ENCODE measurements around the gene P2RY11.
A peak's percentile ranks its signal among the peaks of the same experiment; 100 is the strongest.

The P2RY11 gene

DNA sequence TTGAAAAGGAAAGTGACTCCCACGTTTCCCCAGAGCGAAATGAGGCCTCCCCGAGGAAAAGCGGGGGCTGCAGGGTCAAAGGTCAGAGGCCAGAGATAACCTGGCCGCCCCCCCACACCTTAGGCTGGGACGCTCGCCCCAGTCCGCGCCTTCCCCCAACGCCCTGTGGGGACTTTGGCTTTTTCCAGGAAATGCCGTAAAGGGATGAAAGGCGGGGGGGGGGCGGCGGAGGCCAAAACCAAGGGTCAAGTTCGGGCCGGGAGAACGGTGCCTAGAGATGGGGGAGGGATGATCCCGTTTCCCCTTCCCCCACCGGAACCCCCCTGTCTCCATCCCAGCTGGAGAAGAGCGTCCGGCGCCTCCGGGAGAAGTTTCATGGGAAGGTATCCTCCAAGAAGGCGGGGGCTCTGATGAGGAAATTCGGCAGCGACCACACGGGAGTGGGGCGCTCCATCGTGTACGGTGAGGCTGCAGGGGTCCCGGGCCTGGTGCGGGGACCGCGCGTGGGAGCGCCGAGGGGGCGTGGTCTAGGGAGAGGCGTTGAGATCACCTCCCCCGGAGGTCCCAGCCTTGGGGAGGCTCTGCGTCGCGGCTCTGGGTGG lies 24.8 kb upstream of the P2RY11 start:
- no peak for DNase-seq (ENCODE audit: low read depth)
- TF ChIP-seq, protein P1, sequence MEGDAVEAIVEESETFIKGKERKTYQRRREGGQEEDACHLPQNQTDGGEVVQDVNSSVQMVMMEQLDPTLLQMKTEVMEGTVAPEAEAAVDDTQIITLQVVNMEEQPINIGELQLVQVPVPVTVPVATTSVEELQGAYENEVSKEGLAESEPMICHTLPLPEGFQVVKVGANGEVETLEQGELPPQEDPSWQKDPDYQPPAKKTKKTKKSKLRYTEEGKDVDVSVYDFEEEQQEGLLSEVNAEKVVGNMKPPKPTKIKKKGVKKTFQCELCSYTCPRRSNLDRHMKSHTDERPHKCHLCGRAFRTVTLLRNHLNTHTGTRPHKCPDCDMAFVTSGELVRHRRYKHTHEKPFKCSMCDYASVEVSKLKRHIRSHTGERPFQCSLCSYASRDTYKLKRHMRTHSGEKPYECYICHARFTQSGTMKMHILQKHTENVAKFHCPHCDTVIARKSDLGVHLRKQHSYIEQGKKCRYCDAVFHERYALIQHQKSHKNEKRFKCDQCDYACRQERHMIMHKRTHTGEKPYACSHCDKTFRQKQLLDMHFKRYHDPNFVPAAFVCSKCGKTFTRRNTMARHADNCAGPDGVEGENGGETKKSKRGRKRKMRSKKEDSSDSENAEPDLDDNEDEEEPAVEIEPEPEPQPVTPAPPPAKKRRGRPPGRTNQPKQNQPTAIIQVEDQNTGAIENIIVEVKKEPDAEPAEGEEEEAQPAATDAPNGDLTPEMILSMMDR (IDR thresholded peaks at IDR 0.05; ENCODE audit: low read length, missing control alignments): no peak
- peak overlapping the region; percentile 95 for H3K4me3 ChIP-seq (replicated peaks; ENCODE audit: low read depth, low read length)

DNA sequence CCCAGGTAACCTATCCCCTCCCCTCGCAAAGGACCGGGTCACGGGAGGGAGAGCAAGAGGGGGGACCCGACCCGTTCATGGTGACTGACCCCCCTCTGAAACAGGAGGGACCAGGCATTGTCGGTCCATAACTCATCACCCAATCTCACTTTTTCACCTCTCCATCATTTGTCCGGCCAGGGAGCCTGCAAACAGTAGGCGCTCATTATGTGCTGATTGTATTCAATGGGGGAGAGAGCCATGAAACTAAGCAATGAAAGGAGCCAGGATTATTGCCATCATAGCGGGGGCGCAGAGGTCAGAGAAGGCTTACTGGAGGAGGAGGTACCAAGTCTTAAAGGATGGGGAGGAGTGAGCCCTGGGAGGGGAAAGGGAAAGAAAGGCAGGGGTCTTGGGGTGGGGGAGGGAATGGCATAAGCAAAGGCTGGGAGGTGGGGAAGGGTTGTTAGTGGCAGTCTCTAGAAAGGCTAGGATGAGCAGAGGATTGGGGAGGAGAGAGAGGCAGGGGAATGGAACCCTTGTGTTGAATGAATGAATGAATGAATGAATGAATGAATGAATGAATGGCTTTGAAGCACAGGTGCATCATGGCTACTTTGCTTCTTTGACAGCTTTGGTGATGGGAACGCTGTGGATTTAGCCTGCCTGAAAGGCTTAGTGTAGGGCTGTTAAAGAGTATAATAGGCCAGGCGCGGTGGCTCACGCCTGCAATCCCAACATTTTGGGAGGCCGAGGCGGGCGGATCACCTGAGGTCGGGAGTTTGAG lies 24.0 kb upstream of the P2RY11 start:
- DNase-seq (ENCODE audit: low read depth): no peak
- peak overlapping the region; percentile 95 for H3K4me3 ChIP-seq (replicated peaks; ENCODE audit: low read depth, low read length)
- TF ChIP-seq, protein P1 (IDR thresholded peaks at IDR 0.05; ENCODE audit: low read length, missing control alignments): no peak

DNA sequence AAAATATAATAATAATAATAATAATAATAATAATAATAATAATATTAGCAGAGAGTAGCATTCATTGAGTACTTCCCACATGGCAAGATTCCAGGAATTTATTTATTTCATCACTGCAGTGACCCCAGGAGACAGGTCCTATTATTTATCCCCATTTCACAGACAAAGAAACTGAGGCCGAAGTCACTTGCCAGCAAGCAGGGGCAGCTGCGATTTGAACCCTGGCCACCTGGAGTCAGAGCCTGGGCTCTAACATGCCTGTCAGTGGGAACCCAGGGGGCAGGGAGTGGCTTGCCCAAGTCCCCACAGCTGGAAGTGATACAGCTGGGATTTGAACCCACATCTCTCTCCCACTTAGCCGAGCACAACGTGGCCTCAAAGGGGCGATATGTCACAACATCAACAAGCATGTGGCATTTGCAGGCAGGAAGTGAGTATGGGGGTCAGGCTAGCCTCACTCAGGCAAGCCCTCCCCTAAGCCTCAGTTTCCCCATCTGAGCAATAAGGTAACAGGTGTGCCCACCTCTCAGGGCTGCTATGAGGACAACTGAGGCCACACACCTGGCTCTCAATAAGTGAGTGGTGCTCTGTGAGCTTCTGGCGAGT lies 22.4 kb upstream of the P2RY11 start:
- no peak for DNase-seq (ENCODE audit: low read depth)
- TF ChIP-seq, protein P1 (IDR thresholded peaks at IDR 0.05; ENCODE audit: low read length, missing control alignments): no peak
- no peak overlapping the region for H3K4me3 ChIP-seq (replicated peaks; ENCODE audit: low read depth, low read length)

DNA sequence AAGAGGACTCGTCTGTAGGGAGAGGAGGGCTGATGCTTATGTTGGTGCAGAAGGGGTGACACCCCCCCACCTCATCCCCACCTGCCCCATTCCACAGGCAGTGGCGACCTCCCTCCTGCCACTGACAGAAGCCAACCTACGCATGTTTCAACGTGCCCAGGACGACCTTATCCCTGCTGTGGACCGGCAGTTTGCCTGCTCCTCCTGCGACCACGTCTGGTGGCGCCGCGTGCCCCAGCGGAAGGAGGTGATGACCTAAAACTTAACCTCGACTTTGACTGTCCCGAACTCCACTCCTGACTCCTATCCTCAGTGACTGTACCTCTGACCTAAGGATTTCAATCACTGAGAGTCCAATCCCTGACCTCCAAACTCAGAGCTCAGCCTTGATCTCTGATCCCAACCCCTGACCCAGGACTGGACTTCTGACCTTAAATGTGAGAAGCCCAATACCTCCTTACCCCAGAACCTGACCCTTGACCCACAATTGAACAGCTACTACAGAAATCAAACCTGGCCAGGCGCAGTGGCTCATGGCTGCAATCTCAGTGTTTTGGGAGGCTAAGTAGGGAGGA lies 21.6 kb upstream of the P2RY11 start:
- TF ChIP-seq, protein P1 (IDR thresholded peaks at IDR 0.05; ENCODE audit: low read length, missing control alignments): no peak
- H3K4me3 ChIP-seq (replicated peaks; ENCODE audit: low read depth, low read length): no peak overlapping the region
- no peak for DNase-seq (ENCODE audit: low read depth)

DNA sequence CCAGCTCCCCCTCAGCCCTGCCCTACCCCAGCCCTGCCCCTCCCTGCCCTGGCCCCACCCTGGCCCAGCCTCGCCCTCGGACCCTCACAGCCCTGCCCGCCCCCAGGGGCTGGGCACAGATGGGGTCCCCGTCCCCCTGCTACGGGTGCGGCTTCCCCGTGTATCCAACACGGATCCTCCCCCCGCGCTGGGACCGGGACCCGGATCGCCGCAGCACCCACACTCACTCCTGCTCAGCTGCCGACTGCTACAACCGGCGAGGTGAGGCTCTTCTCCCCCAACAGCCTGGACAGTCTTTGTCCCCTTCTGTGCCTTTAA lies 20.2 kb upstream of the P2RY11 start:
- TF ChIP-seq, protein P1 (IDR thresholded peaks at IDR 0.05; ENCODE audit: low read length, missing control alignments): no peak
- no peak overlapping the region for H3K4me3 ChIP-seq (replicated peaks; ENCODE audit: low read depth, low read length)
- DNase-seq (ENCODE audit: low read depth): no peak

DNA sequence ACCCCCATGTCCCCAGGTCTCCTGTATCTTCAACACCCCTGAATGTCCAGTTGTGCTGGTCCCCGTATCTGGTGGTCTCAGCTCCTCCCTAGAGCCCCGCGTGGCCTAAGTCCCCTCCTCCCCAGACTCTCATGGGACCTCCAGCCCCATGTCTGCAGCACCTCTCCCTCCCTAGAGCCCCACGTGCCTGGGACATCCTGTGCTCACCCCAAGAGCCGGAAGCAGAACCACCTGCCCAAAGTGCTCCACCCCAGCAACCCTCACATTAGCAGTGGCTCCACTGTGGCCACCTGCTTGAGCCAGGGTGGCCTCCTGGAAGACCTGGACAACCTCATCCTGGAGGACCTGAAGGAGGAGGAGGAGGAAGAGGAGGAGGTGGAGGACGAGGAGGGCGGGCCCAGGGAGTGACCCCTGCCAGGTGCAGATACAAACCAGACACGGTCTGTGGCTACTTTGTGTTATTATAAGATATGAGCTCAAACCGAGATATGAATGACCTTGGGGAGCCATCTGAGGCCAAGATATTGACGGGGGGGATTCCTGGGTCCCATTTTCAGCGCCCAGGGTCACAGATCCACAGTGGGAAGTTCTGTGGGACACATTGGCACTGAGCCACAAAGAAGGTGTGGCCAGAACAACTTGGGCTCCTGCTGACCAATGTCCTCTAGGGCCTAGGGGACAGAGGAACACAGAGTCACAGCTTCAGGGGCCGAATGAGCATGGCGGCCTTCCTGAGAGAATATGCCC lies 19.4 kb upstream of the P2RY11 start:
- H3K4me3 ChIP-seq (replicated peaks; ENCODE audit: low read depth, low read length): no peak overlapping the region
- TF ChIP-seq, protein P1 (IDR thresholded peaks at IDR 0.05; ENCODE audit: low read length, missing control alignments): no peak
- no peak for DNase-seq (ENCODE audit: low read depth)

All from fibroblast of pulmonary artery (primary cell).